ENCODE results near the gene PCYT2. TPM values are rescaled to one million over a fixed set of nuclear protein-coding genes. Genes with fewer than 3 reads are reported as not detected.

Gene PCYT2
- total and polyA plus RNA-seq, 2 donors (not counting 1 experiment from before 2014, with no cell fraction given) = 33.4 to 34.9 TPM

DNA sequence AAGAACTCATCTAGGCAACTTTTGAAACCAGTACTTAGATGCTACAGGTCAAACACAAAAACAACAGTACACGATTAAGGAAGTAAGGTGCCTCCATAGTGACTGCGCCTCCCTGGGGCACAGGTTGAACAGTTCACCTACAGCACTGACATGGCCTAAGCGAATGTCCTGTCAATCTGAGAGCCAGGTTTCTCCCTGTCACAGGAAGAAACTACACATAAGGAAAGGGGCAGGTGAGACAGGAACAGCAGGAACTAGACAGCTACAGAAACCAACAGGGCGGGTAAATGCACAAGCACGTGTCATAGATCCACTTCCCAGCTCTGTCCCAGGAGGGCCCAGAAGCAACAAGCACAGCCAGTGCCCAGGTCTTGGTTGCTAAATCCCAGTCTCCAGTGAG is 32.1 kb downstream of the PCYT2 start:
- no peak overlapping the region for H3K27ac ChIP-seq (ENCODE audit: low read length in 2 of 2)
- H3K79me2 ChIP-seq (ENCODE audit: control insufficient read depth, insufficient read depth, low read length) = peaks cover 24% of the 10 kb centered on the region
- no peak overlapping the region for H3K4me3 ChIP-seq (ENCODE audit: control extremely low read depth in 1 of 5, extremely low read depth in 1 of 5, insufficient read depth in 1 of 5, low read depth in 2 of 5, low read length in 4 of 5)
- no peak overlapping the region for H3K27ac Mint-ChIP-seq
- no peaks in the 10 kb centered on the region for H3K4me1 ChIP-seq (ENCODE audit: control insufficient read depth in 2 of 2, insufficient read depth in 2 of 2, low read length in 2 of 2)
- H2AFZ ChIP-seq (ENCODE audit: insufficient read depth, low read depth, low read length, poor library complexity, severe bottlenecking) = no peak overlapping the region
- no peaks in the 10 kb centered on the region for H3K4me1 Mint-ChIP-seq
- peaks cover 0 to 18% of the 10 kb centered on the region in 2 experiments for H3K36me3 ChIP-seq (replicated peaks in 1 of 2; ENCODE audit: control extremely low read depth in 1 of 2, control insufficient read depth in 1 of 2, extremely low read depth in 1 of 2, insufficient read depth in 2 of 2, low read length in 1 of 2)
- ChIA-PET POLR2A (no interaction called here), CTCF (no interaction called here)
- WGBS (ENCODE audit: insufficient coverage) = 82% methylated on average over 4 of the region's 5 CpGs
- H3K27me3 ChIP-seq (replicated peaks in 1 of 4; ENCODE audit: control extremely low read depth in 1 of 4, control insufficient read depth in 3 of 4, insufficient read depth in 4 of 4, low read length in 3 of 4) = no peaks in the 10 kb centered on the region
- ATAC-seq (ENCODE audit: low read depth) = no peak
- no peak overlapping the region for H3K4me2 ChIP-seq (replicated peaks; ENCODE audit: low read depth, low read length, poor library complexity, severe bottlenecking)
- no peak for TF ChIP-seq EZH2 (IDR thresholded peaks at IDR 0.05; ENCODE audit: borderline replicate concordance, insufficient read depth, low read depth, low read length, poor library complexity, severe bottlenecking)
- no peak for TF ChIP-seq CTCF (IDR thresholded peaks at IDR 0.05)
- no peaks in the 10 kb centered on the region for H3K27me3 Mint-ChIP-seq
- H3K9ac ChIP-seq (ENCODE audit: low read length) = no peak overlapping the region
- H3K4me3 Mint-ChIP-seq = no peak overlapping the region
- H3K9me3 Mint-ChIP-seq (ENCODE audit: insufficient read depth) = no peaks in the 10 kb centered on the region
- DNase-seq = no peak
- no peaks in the 10 kb centered on the region for H4K20me1 ChIP-seq (ENCODE audit: control insufficient read depth, insufficient read depth, low read length, poor library complexity, severe bottlenecking)
- no peaks in the 10 kb centered on the region for H3K9me3 ChIP-seq (ENCODE audit: control extremely low read depth in 1 of 3, control insufficient read depth in 2 of 3, insufficient read depth in 1 of 3, low read length in 2 of 3)
- intact Hi-C loops (cut with micrococcal nuclease) = no loop called here

DNA sequence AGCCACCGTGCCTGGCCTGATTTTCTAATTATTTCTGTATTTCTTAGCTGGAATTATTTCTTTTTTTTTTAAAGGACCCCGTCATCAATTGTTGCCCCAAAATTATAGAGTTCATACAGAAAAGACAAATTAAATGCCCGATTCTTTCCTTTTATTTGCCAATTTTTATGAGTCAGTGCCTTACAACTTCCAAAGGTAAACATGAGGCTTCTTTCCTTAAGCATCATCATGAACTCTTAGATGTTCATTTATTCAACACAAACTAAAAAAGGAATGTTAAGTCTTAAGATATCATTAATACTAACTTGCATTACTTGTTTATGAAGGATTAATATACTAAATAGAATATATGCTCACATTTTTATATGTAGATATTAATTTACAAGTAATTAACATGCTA is 32.9 kb downstream of the PCYT2 start:
- intact Hi-C loops (cut with micrococcal nuclease) = no loop called here
- Histone ChIP-seq H3K4me2 (replicated peaks; ENCODE audit: low read depth, low read length, poor library complexity, severe bottlenecking) (no peak overlapping the region), H2AFZ (ENCODE audit: insufficient read depth, low read depth, low read length, poor library complexity, severe bottlenecking) (no peak overlapping the region), H3K79me2 (ENCODE audit: control insufficient read depth, insufficient read depth, low read length) (peaks cover 24% of the 10 kb centered on the region), H3K9me3 (ENCODE audit: control extremely low read depth in 1 of 3, control insufficient read depth in 2 of 3, insufficient read depth in 1 of 3, low read length in 2 of 3) (no peaks in the 10 kb centered on the region), H3K36me3 (replicated peaks in 1 of 2; ENCODE audit: control extremely low read depth in 1 of 2, control insufficient read depth in 1 of 2, extremely low read depth in 1 of 2, insufficient read depth in 2 of 2, low read length in 1 of 2) (peaks cover 0 to 14% of the 10 kb centered on the region in 2 experiments), H3K27ac (ENCODE audit: low read length in 2 of 2) (no peak overlapping the region), H4K20me1 (ENCODE audit: control insufficient read depth, insufficient read depth, low read length, poor library complexity, severe bottlenecking) (no peaks in the 10 kb centered on the region), H3K27me3 (replicated peaks in 1 of 4; ENCODE audit: control extremely low read depth in 1 of 4, control insufficient read depth in 3 of 4, insufficient read depth in 4 of 4, low read length in 3 of 4) (no peaks in the 10 kb centered on the region), H3K4me3 (ENCODE audit: control extremely low read depth in 1 of 5, extremely low read depth in 1 of 5, insufficient read depth in 1 of 5, low read depth in 2 of 5, low read length in 4 of 5) (no peak overlapping the region), H3K4me1 (ENCODE audit: control insufficient read depth in 2 of 2, insufficient read depth in 2 of 2, low read length in 2 of 2) (peaks cover 0 to 1% of the 10 kb centered on the region in 2 donors), H3K9ac (ENCODE audit: low read length) (no peak overlapping the region)
- no peak overlapping the region for H3K27ac Mint-ChIP-seq
- no peaks in the 10 kb centered on the region for H3K27me3 Mint-ChIP-seq
- ATAC-seq (ENCODE audit: low read depth) (no peak), DNase-seq (no peak)
- ChIA-PET POLR2A (no interaction called here), CTCF (no interaction called here)
- TF ChIP-seq EZH2 (IDR thresholded peaks at IDR 0.05; ENCODE audit: borderline replicate concordance, insufficient read depth, low read depth, low read length, poor library complexity, severe bottlenecking) (no peak), CTCF (IDR thresholded peaks at IDR 0.05) (no peak)
- peaks cover 3% of the 10 kb centered on the region for H3K4me1 Mint-ChIP-seq
- WGBS (ENCODE audit: insufficient coverage) = 100% methylated on average over 1 of the region's 3 CpGs
- no peak overlapping the region for H3K4me3 Mint-ChIP-seq
- H3K9me3 Mint-ChIP-seq (ENCODE audit: insufficient read depth) = no peaks in the 10 kb centered on the region
